SK-N-SH (cell line): ENCODE data around the gene GLMP. TPM values are rescaled to one million over a fixed set of nuclear protein-coding genes. Genes with fewer than 3 reads are reported as not detected.

Experiments used
- CTCF ChIA-PET: fragments of 300-600, 350-600 bp; formaldehyde crosslinking; extraction: SDS; loops from one replicate; lab custom pipeline; 2021; lab: Yijun Ruan, JAX
- POLR2A ChIA-PET: fragments of 350-600 bp; sonication (Branson Sonifier 250); formaldehyde crosslinking; extraction: SDS; loops from one replicate; lab custom pipeline; 2020; ENCODE audit warnings: antibody characterized with exemption, inconsistent platforms; lab: Yijun Ruan, JAX
- DNase-seq: peaks from one replicate; pipeline ENCODE4 v3.0.0; 2012
- H2AFZ ChIP-seq: fragments of 200-600 bp; sonication (generic); 2 replicates; pipeline ENCODE4 v1.8.1; 2016; ENCODE audit warnings: antibody characterized with exemption, mild to moderate bottlenecking, low read depth
- H3F3A ChIP-seq: fragments of 200-600 bp; sonication (generic); replicated peaks from 2 replicates; pipeline ENCODE3; 2016; ENCODE audit warnings: antibody characterized with exemption, mild to moderate bottlenecking; ENCODE audit not compliant: insufficient read depth
- H3K27ac ChIP-seq, 2 experiments: fragments of 200-500 bp in 1 of 2; fragments of 200-600 bp in 1 of 2; sonication (Bioruptor generic) in 1 of 2; sonication (generic), shearing (Covaris generic) in 1 of 2; 2 replicates each; pipeline versions ENCODE4 v1.5.1 to v1.6.1; 2014 to 2016; ENCODE audit warnings: low read depth in 2 of 2, inconsistent platforms in 1 of 2, low read length in 1 of 2, mild to moderate bottlenecking in 1 of 2, mixed read lengths in 1 of 2
- H3K27me3 ChIP-seq: fragments of 200-600 bp; sonication (generic), shearing (Covaris generic); 2 replicates; pipeline ENCODE4 v1.6.1; 2016; ENCODE audit warnings: mixed run types; ENCODE audit not compliant: insufficient read depth
- H3K36me3 ChIP-seq, 2 experiments: fragments of 200-500 bp in 1 of 2; fragments of 200-600 bp in 1 of 2; sonication (Bioruptor generic) in 1 of 2; sonication (generic) in 1 of 2; replicated peaks in 1 of 2; 2 replicates each; pipeline versions ENCODE3 to v1.5.1; 2014 to 2016; ENCODE audit warnings: low read length in 1 of 2, mild to moderate bottlenecking in 1 of 2; ENCODE audit not compliant: insufficient read depth in 2 of 2, control insufficient read depth in 1 of 2
- H3K4me1 ChIP-seq, 2 experiments: fragments of 200-500 bp in 1 of 2; fragments of 200-600 bp in 1 of 2; sonication (Bioruptor generic) in 1 of 2; sonication (generic), shearing (Covaris generic) in 1 of 2; 2 replicates each; pipeline versions ENCODE4 v1.5.1 to v1.6.1; 2014 to 2016; ENCODE audit warnings: low read depth in 1 of 2, low read length in 1 of 2, mixed run types in 1 of 2; ENCODE audit not compliant: insufficient read depth in 2 of 2, control insufficient read depth in 1 of 2
- H3K4me2 ChIP-seq: fragments of 200-600 bp; sonication (generic), shearing (Covaris generic); 2 replicates; pipeline ENCODE4 v1.6.1; 2017; ENCODE audit warnings: mixed run types
- H3K4me3 ChIP-seq, 2 experiments: fragments of 200-500 bp in 1 of 2; fragments of 200-600 bp in 1 of 2; sonication (Bioruptor generic) in 1 of 2; sonication (generic), shearing (Covaris generic) in 1 of 2; 2 replicates each; pipeline versions ENCODE4 v1.5.1 to v1.8.1; 2014 to 2016; ENCODE audit warnings: low read depth in 2 of 2, inconsistent platforms in 1 of 2, low read length in 1 of 2, mild to moderate bottlenecking in 1 of 2, mixed read lengths in 1 of 2, moderate library complexity in 1 of 2
- H3K79me2 ChIP-seq: fragments of 200-600 bp; sonication (generic); 2 replicates; pipeline ENCODE4 v1.8.1; 2017; ENCODE audit warnings: mild to moderate bottlenecking; ENCODE audit not compliant: insufficient read depth
- H3K9ac ChIP-seq: fragments of 200-600 bp; sonication (generic); 2 replicates; pipeline ENCODE4 v1.6.1; 2017; ENCODE audit warnings: mixed run types
- H3K9me2 ChIP-seq: fragments of 200-600 bp; sonication (generic); 2 replicates; pipeline ENCODE4 v1.6.1; 2017; ENCODE audit warnings: mixed run types
- H3K9me3 ChIP-seq: fragments of 200-600 bp; sonication (generic); 2 replicates; pipeline ENCODE4 v1.6.1; 2017; ENCODE audit warnings: mixed run types, mild to moderate bottlenecking, moderate library complexity
- H4K20me1 ChIP-seq: fragments of 200-600 bp; sonication (generic); 2 replicates; pipeline ENCODE4 v1.6.1; 2017; ENCODE audit warnings: mild to moderate bottlenecking, mixed run types; ENCODE audit not compliant: insufficient read depth
- CHD2 ChIP-seq: fragments of 150-350 bp; IDR thresholded peaks from 2 replicates; pipeline ENCODE4 v1.6.1; 2018; ENCODE audit warnings: low read length; ENCODE audit not compliant: partially characterized antibody
- ELF1 ChIP-seq: IDR thresholded peaks from 2 replicates; pipeline ENCODE4 v1.4.0; 2012
- EP300 ChIP-seq, 2 experiments: IDR thresholded peaks; 2 replicates each; pipeline versions ENCODE4 v1.4.0 to v1.6.1; 2012; ENCODE audit warnings: borderline replicate concordance in 1 of 2, low read depth in 1 of 2, low read length in 1 of 2
- EZH2phosphoT487 ChIP-seq: fragments of 200-600 bp; sonication (generic); IDR thresholded peaks from 2 replicates; pipeline ENCODE4 v1.6.1; 2017; ENCODE audit warnings: low read depth, mixed run types, mild to moderate bottlenecking, antibody characterized with exemption, moderate library complexity, borderline replicate concordance
- FOXJ3 ChIP-seq: sonication (generic); formaldehyde crosslinking; IDR thresholded peaks from 2 replicates; pipeline ENCODE4 v1.5.1; 2020; ENCODE audit warnings: mild to moderate bottlenecking, missing genetic modification reagents
- FOXM1 ChIP-seq: IDR thresholded peaks from 2 replicates; pipeline ENCODE4 v1.4.0; 2012; ENCODE audit warnings: low read depth, mild to moderate bottlenecking
- MEF2A ChIP-seq: IDR thresholded peaks from 2 replicates; pipeline ENCODE4 v1.4.0; 2012; ENCODE audit warnings: low read depth, borderline replicate concordance
- MXI1 ChIP-seq: IDR thresholded peaks from 2 replicates; pipeline ENCODE4 v1.6.1; 2012; ENCODE audit warnings: mild to moderate bottlenecking, low read depth, low read length, improper control_type of control experiment
- NFIC ChIP-seq: IDR thresholded peaks from 2 replicates; pipeline ENCODE4 v1.4.0; 2012; ENCODE audit warnings: borderline replicate concordance
- NRF1 ChIP-seq: IDR thresholded peaks from 2 replicates; pipeline ENCODE4 v1.6.1; 2012; ENCODE audit warnings: low read depth, mild to moderate bottlenecking, low read length
- RAD21 ChIP-seq: IDR thresholded peaks from 2 replicates; pipeline ENCODE4 v1.6.1; 2012; ENCODE audit warnings: mild to moderate bottlenecking, low read length
- RCOR1 ChIP-seq: fragments of 150-350 bp; IDR thresholded peaks from 2 replicates; pipeline ENCODE4 v1.6.1; 2017; ENCODE audit warnings: antibody characterized with exemption, low read length
- RFX5 ChIP-seq: IDR thresholded peaks from 2 replicates; pipeline ENCODE4 v1.6.1; 2012; ENCODE audit warnings: mild to moderate bottlenecking, improper control_type of control experiment, low read length
- TAF1 ChIP-seq: IDR thresholded peaks from 2 replicates; pipeline ENCODE4 v1.6.1; 2012; ENCODE audit warnings: low read depth, mild to moderate bottlenecking, low read length, moderate library complexity, borderline replicate concordance
- TCF12 ChIP-seq: IDR thresholded peaks from 2 replicates; pipeline ENCODE4 v1.4.0; 2012
- TEAD4 ChIP-seq: IDR thresholded peaks from 2 replicates; pipeline ENCODE4 v1.4.0; 2012; ENCODE audit warnings: mild to moderate bottlenecking, borderline replicate concordance; ENCODE audit not compliant: insufficient read depth
- YY1 ChIP-seq: IDR thresholded peaks from 2 replicates; pipeline ENCODE4 v1.4.0; 2012; ENCODE audit warnings: low read depth, mild to moderate bottlenecking
- WGBS: methylation state at CpG from one replicate; pipeline ENCODE4 v1.1.6; 2017; ENCODE audit warnings: low lambda C conversion rate; 5-methylcytosine and 5-hydroxymethylcytosine counted together
- polyA plus RNA-seq, 3 experiments: library from polyadenylated mRNA; depleted of rRNA; stranded (reverse); fragments of >200 nt; gene quantifications; 2 replicates each; pipeline ENCODE4 v1.2.3, GENCODE V29; 2012
- TF ChIP-seq, protein P1 (sequence below): IDR thresholded peaks from 2 replicates; pipeline ENCODE4; 2012
- TF ChIP-seq, protein P2 (sequence below): IDR thresholded peaks from 2 replicates; pipeline ENCODE4 v1.4.0; 2012; ENCODE audit warnings: low read depth, borderline replicate concordance
- TF ChIP-seq, protein P3 (sequence below): fragments of 150-350 bp; IDR thresholded peaks from 2 replicates; pipeline ENCODE4 v1.6.1; 2016; ENCODE audit warnings: mild to moderate bottlenecking, low read depth, low read length
- TF ChIP-seq, protein P4 (sequence below): fragments of 150-350 bp; IDR thresholded peaks from 2 replicates; pipeline ENCODE4 v1.6.1; 2017; ENCODE audit warnings: antibody characterized with exemption, low read length, low read depth, borderline replicate concordance
- TF ChIP-seq, protein P5 (sequence below): fragments of 200-600 bp; sonication (generic); IDR thresholded peaks from 2 replicates; pipeline ENCODE4 v1.6.1; 2017; ENCODE audit warnings: antibody characterized with exemption, mild to moderate bottlenecking, moderate library complexity
- TF ChIP-seq, protein P6 (sequence below): IDR thresholded peaks from 2 replicates; pipeline ENCODE4 v1.4.0; 2012; ENCODE audit warnings: low read depth
- TF ChIP-seq, protein P7 (sequence below): IDR thresholded peaks from 2 replicates; pipeline ENCODE4 v1.6.1; 2012; ENCODE audit warnings: mild to moderate bottlenecking, low read depth, low read length, moderate library complexity

The GLMP gene
- polyA plus RNA-seq, 1 of the 3 experiments (the other 2 are of a cell fraction): 41.7 TPM

DNA sequence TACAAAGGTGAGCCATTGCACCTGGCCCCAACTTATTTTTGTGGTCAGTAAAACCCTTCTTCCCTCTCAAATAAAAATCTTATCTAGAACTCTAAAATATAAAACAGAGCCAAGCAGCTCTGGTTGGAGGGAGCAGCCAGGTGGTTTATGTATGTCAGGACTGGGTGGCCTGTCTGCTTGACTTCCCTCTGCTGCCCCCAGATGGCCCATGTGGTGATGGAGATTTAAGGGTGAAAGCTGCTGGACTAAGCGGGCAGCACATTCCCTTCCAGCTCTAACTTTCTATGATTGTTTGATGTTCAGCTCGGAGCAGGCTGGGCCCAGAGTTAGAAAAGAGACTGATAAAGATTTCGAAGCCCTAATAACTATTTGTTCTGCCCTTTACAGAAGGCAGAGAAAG lies 35.7 kb downstream of the GLMP start:
- Histone ChIP-seq H3K4me1 (peaks cover 11 to 27% of the 10 kb centered on the region in 2 experiments; a peak in 3 of 4 replicates), H3K9me3 (no peaks in the 10 kb centered on the region), H3K4me2 (no peak overlapping the region), H3K4me3 (no peak overlapping the region), H3F3A (peaks cover 22% of the 10 kb centered on the region), H3K27me3 (no peaks in the 10 kb centered on the region), H3K9me2 (no peaks in the 10 kb centered on the region), H3K79me2 (peaks cover 7% of the 10 kb centered on the region; the same call in 1 of the 2 replicates), H3K36me3 (peaks cover 67 to 72% of the 10 kb centered on the region in 2 experiments), H4K20me1 (peaks cover 13% of the 10 kb centered on the region; the same call in 1 of the 2 replicates), H2AFZ (no peak overlapping the region), H3K9ac (no peak overlapping the region), H3K27ac (peak overlapping the region in 1 of 2 experiments; percentile 36; a peak in 2 of 4 replicates)
- DNase-seq: peak; percentile 64
- CTCF ChIA-PET: interaction anchor here (0.5 to 3.6 kb wide), 39 partner anchors 9 to 181 kb away, joined by 3 to 35 read pairs (median 6); partner anchors contain the start of genes BGLAP, GLMP, PAQR6 and PMF1
- POLR2A ChIA-PET: interaction anchor here (0.7 to 1.8 kb wide), 4 partner anchors 8 to 47 kb away, joined by 4 to 9 read pairs (median 6); partner anchors contain the start of genes BGLAP, PMF1 and SMG5
- WGBS: 94% methylated on average over 3 of the region's 3 CpGs
- TF ChIP-seq RFX5 (no peak), FOXJ3 (CRISPR knock-in tag) (no peak), YY1 (no peak), TEAD4 (no peak), EP300 (IDR thresholded peaks at IDR 0.05; ENCODE audit: borderline replicate concordance in 1 of 2, low read depth in 1 of 2, low read length in 1 of 2) (peak in 1 of 2 experiments; percentile 21; a peak in 1 of 4 replicates), CHD2 (peak; percentile 12), TCF12 (no peak), NRF1 (no peak), ELF1 (no peak), EZH2phosphoT487 (no peak), MXI1 (peak; percentile 65; the same call in 1 of the 2 replicates), NFIC (no peak), TAF1 (no peak), MEF2A (no peak), RCOR1 (no peak), FOXM1 (no peak), RAD21 (peak; percentile 79)
- TF ChIP-seq, protein P1, sequence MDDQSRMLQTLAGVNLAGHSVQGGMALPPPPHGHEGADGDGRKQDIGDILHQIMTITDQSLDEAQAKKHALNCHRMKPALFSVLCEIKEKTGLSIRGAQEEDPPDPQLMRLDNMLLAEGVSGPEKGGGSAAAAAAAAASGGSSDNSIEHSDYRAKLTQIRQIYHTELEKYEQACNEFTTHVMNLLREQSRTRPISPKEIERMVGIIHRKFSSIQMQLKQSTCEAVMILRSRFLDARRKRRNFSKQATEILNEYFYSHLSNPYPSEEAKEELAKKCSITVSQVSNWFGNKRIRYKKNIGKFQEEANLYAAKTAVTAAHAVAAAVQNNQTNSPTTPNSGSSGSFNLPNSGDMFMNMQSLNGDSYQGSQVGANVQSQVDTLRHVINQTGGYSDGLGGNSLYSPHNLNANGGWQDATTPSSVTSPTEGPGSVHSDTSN: no peak
- TF ChIP-seq, protein P2, sequence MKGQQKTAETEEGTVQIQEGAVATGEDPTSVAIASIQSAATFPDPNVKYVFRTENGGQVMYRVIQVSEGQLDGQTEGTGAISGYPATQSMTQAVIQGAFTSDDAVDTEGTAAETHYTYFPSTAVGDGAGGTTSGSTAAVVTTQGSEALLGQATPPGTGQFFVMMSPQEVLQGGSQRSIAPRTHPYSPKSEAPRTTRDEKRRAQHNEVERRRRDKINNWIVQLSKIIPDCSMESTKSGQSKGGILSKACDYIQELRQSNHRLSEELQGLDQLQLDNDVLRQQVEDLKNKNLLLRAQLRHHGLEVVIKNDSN: no peak
- TF ChIP-seq, protein P3, sequence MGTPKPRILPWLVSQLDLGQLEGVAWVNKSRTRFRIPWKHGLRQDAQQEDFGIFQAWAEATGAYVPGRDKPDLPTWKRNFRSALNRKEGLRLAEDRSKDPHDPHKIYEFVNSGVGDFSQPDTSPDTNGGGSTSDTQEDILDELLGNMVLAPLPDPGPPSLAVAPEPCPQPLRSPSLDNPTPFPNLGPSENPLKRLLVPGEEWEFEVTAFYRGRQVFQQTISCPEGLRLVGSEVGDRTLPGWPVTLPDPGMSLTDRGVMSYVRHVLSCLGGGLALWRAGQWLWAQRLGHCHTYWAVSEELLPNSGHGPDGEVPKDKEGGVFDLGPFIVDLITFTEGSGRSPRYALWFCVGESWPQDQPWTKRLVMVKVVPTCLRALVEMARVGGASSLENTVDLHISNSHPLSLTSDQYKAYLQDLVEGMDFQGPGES: no peak
- TF ChIP-seq, protein P4, sequence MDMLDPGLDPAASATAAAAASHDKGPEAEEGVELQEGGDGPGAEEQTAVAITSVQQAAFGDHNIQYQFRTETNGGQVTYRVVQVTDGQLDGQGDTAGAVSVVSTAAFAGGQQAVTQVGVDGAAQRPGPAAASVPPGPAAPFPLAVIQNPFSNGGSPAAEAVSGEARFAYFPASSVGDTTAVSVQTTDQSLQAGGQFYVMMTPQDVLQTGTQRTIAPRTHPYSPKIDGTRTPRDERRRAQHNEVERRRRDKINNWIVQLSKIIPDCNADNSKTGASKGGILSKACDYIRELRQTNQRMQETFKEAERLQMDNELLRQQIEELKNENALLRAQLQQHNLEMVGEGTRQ: no peak
- TF ChIP-seq, protein P5, sequence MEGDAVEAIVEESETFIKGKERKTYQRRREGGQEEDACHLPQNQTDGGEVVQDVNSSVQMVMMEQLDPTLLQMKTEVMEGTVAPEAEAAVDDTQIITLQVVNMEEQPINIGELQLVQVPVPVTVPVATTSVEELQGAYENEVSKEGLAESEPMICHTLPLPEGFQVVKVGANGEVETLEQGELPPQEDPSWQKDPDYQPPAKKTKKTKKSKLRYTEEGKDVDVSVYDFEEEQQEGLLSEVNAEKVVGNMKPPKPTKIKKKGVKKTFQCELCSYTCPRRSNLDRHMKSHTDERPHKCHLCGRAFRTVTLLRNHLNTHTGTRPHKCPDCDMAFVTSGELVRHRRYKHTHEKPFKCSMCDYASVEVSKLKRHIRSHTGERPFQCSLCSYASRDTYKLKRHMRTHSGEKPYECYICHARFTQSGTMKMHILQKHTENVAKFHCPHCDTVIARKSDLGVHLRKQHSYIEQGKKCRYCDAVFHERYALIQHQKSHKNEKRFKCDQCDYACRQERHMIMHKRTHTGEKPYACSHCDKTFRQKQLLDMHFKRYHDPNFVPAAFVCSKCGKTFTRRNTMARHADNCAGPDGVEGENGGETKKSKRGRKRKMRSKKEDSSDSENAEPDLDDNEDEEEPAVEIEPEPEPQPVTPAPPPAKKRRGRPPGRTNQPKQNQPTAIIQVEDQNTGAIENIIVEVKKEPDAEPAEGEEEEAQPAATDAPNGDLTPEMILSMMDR: peak; percentile 32; the same call in 1 of the 2 replicates
- TF ChIP-seq, protein P6, sequence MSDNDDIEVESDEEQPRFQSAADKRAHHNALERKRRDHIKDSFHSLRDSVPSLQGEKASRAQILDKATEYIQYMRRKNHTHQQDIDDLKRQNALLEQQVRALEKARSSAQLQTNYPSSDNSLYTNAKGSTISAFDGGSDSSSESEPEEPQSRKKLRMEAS: no peak
- TF ChIP-seq, protein P7, sequence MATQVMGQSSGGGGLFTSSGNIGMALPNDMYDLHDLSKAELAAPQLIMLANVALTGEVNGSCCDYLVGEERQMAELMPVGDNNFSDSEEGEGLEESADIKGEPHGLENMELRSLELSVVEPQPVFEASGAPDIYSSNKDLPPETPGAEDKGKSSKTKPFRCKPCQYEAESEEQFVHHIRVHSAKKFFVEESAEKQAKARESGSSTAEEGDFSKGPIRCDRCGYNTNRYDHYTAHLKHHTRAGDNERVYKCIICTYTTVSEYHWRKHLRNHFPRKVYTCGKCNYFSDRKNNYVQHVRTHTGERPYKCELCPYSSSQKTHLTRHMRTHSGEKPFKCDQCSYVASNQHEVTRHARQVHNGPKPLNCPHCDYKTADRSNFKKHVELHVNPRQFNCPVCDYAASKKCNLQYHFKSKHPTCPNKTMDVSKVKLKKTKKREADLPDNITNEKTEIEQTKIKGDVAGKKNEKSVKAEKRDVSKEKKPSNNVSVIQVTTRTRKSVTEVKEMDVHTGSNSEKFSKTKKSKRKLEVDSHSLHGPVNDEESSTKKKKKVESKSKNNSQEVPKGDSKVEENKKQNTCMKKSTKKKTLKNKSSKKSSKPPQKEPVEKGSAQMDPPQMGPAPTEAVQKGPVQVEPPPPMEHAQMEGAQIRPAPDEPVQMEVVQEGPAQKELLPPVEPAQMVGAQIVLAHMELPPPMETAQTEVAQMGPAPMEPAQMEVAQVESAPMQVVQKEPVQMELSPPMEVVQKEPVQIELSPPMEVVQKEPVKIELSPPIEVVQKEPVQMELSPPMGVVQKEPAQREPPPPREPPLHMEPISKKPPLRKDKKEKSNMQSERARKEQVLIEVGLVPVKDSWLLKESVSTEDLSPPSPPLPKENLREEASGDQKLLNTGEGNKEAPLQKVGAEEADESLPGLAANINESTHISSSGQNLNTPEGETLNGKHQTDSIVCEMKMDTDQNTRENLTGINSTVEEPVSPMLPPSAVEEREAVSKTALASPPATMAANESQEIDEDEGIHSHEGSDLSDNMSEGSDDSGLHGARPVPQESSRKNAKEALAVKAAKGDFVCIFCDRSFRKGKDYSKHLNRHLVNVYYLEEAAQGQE: no peak
